Left lobe of liver (tissue), 2 donors: ENCODE results near the gene AHSA1. TPM values are rescaled to one million over a fixed set of nuclear protein-coding genes. Genes with fewer than 3 reads are reported as not detected.
A peak's percentile ranks its signal among the peaks of the same experiment; 100 is the strongest.

Experiments
- ATAC-seq: fragments of 200-7000 bp; cut with Tn5 transposase; one replicate; pipeline ENCODE4 v1.9.1; 2020; ENCODE audit warnings: mild to moderate bottlenecking, moderate library complexity
- DNase-seq: peaks from one replicate; pipeline ENCODE4 v3.0.0-alpha.2; 2020; ENCODE audit warnings: low spot score
- total RNA-seq: library from RNA; stranded (reverse); gene quantifications from one replicate; pipeline ENCODE4 v1.2.1, GENCODE V29; 2021
- donor health status: DM: no; HTN: no; CAD: no; lungs with moderate emphysema.
- donor health status: DM: no; HTN: yes; CAD: no.

Gene AHSA1
- total RNA-seq, 1 donor from 2014 or later: 45.7 TPM

GRCh38 chr14:77470224-77470870 lies 12.5 kb downstream of the AHSA1 start:
- ATAC-seq (no peak), DNase-seq (no peak)

GRCh38 chr14:77473921-77474320 lies 16.0 kb downstream of the AHSA1 start:
- DNase-seq (no peak), ATAC-seq (no peak)

GRCh38 chr14:77474479-77475177 lies 16.7 kb downstream of the AHSA1 start:
- ATAC-seq (no peak), DNase-seq (no peak)

DNA sequence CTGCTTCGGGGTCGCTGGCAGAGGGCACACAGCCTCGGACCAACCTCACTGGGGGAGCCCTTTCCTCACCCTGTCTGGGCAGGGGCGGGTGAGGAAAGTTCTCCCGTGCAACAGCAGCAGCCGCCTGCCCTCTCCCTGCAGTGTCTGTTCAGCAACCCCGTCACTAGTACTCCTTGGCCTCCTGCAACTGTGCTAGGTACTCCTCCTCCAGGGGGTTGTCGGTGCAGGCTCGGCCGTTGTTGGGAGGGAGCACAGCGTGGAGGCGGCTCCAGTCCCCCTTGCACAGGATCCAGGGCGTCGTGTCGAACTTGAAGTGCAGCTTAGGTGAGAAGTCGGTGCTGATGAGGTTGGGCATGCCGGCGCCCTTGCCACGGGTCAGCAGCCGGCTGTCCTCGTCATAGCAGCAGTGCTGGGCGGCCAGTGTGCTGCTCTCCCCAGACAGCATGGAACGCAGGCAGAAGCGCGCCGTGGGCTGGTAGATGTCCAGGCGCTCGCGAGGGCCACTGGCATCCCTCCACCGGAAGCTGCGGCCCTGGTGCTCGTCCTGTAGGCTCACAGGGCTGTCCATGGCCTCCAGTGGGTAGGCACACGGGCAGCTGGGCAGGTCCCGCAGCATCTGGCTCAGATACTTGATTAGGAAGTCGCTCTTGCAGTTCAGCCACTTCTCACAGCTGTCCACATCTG lies 17.7 kb downstream of the AHSA1 start:
- DNase-seq: no peak
- ATAC-seq: no peak

DNA sequence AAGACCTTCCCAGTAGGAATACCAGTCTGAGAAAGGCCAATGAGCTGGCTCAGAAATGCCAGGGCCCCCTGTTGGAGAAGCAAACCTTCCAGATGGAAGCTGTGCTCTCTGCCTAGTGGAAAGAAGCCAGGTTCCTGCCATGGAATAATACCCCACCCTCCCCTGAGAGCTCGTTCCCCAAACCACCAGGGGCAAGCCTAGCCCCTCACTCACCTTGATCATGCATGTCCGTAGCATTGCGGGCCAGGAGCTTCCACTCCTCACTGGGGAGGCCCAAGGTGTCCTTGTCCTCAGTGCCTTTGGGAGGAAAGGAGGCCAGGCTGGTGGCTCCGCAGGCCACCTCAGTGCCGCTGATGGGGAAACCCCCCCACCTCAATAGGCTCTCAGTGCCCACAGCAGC lies 20.1 kb downstream of the AHSA1 start:
- DNase-seq: no peak
- no peak for ATAC-seq

DNA sequence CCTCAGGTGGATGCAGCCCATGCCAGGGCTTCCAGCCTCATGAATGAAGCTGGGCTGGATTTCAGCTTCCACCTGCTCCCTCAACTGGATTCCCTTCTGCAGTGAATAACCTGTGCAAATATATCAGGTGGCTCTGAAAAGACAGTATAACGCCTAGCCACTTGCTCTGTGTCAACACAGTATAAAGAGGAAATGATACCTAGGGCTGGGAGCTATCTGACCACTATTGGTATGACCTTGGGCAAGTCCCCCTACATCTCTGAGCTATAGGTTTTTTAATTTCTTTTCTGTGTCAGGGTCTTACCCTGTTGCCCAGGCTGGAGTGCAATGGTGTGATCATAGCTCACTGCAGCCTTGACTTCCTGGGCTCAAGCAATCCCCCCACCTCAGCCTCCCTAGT lies 20.9 kb downstream of the AHSA1 start:
- no peak for ATAC-seq
- DNase-seq: no peak

DNA sequence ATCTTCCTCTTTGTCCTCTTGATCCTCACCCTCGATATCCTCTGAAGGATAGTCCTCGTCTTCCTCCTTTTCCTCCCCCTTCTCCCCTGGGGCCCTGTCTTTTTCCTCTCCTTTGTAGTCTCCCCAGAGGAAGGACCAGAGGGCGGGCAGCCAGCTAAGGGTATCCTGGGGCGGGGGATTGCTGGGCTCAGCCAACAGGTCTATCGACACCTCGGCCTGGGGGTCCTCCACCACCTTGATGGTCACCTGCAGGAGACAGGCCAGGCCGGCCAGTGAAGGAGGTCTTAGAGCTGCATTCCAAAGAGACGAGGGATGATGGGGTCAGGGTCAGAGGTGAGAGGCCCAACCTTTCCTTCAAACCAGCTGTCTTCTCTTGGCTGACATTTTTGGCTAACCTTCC lies 24.5 kb downstream of the AHSA1 start:
- DNase-seq: no peak
- ATAC-seq: no peak

- DNase-seq (no peak), ATAC-seq (no peak)
Observed at GRCh38 chr14:77485256-77485655, 27.4 kb downstream of the AHSA1 start.

- no peak for DNase-seq
- no peak for ATAC-seq
Observed at GRCh38 chr14:77485901-77486678, 28.2 kb downstream of the AHSA1 start.

DNA sequence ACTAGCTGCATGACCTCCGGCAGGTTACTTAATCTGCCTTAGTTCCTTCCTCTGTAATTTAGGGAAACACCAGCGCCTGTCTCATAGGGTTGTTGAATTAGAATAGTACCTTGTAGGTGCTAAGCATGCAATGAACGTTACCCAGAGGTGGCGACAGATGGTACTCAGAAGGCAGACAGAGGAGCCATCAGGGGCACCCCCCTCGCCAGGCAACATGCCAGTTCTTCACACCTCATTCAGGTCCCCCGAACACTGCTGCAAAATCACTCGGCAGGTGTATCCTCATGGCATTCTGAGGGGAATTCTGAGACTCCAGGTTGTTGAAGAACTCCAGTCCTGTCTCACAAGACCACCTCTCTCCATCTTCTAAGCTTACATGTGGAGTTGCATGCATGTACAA lies 30.7 kb downstream of the AHSA1 start:
- ATAC-seq (no peak), DNase-seq (no peak)

GRCh38 chr14:77489041-77489440 lies 31.1 kb downstream of the AHSA1 start:
- DNase-seq (no peak), ATAC-seq (no peak)

DNA sequence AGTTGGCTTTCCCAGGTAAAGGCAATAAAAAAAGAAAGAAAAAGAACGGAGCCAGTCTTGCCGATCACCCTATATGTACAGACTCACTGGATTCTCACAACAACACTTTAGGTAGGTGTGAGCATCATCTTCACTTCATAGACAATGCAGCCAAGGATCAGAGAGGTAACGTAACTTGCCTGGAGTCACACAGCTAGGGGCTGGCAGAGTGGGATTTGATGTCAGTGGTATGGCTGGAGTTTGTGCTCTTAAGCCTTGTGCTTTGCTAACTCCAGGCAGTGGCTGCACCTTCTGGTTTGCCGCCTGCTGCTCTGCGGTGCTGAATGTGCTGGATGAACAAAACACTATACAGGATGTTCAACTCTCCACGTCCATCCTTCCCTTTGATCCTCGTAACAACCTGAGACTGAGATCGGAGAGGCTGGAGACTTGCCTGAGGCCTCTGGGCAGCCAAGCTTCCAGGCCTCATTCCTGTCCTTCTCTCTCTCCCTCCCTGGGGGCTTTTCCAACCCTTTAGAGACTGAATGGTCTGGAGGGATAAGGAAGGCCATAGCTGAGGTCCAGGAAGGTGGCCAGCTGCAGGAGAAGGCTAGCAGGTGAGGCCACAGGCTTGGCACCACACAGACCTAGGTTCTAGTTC lies 32.6 kb downstream of the AHSA1 start:
- ATAC-seq: no peak
- no peak for DNase-seq

DNA sequence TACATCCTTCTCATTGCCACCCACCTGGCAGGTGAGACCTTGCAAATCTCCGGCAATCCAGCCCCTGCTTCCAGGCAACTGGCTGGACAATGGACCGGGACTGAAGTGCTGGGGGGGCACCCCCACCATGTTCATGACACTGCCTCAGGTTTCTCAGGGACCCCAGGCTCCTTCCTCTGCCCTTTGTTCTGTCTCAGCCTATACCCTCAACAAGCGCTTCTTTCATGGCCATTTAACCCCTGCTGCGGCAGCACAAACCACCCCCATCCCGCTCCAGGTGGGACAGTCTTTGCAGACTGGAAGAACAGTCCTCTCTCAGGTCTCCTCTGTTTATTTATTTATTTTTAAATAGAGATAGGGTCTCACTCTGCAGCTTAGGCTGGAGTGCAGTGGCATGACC lies 33.2 kb downstream of the AHSA1 start:
- no peak for ATAC-seq
- DNase-seq: no peak

- ATAC-seq: no peak
- DNase-seq: no peak
Observed at GRCh38 chr14:77495334-77495733, 37.4 kb downstream of the AHSA1 start.

- ATAC-seq (peak; percentile 87), DNase-seq (peak; percentile 46)
Observed at GRCh38 chr14:77498120-77498979, 40.5 kb downstream of the AHSA1 start, which contains the start of gene ISM2. ISM2 (minus strand) TSS chr14:77498816; CDS start chr14:77498793, 23 bp downstream.

DNA sequence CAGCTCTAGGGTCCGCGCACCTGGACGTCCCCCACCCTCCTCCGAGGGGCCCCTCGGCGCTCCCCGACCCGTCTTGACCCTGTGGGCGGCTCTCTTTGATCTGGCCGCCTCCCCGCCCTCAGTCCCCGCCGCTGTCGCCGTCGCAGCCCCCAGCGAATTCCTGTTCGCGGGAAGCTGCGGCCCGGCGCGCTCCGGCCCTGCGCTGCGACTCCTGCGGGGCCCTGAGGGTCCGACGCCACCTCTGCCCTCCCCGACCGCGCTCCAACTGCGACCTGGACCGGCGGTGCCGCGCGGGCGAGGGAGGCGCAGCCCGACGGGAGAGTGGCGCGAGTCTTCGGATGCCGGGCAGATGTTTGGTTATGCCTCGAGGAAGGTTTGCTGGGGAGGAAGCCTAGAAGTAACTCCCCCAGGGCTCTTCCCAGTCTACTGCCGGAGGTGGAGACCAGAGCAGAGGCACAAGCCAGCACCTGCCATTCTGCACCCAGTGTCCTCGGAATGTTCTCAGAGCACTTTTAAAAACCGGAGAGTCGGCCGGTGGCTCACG lies 41.2 kb downstream of the AHSA1 start:
- ATAC-seq (peak; percentile 20), DNase-seq (peak; percentile 40)

GRCh38 chr14:77502109-77502782 lies 44.4 kb downstream of the AHSA1 start:
- ATAC-seq: no peak
- peak; percentile 18 for DNase-seq

GRCh38 chr14:77503138-77503537 lies 45.2 kb downstream of the AHSA1 start:
- ATAC-seq (no peak), DNase-seq (no peak)

DNA sequence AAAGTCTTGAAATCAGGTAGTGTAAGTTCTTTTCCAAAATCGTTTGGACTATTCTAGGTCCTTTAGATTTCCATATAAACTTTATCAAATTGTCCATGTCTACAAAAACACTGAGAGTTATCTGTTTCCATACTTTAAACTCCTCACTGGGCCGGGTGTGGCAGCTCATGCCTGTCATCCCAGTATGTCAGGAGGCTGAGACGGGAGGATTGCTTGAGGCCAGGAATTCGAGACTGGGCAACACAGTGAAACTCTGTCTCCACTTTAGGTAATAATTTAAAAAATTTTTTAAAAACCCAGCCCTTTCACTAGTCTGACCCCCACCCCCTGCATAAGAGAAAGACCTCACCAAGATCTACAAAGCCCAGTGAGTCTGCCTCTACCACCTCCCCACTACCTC lies 47.1 kb downstream of the AHSA1 start:
- ATAC-seq: no peak

More for the DNA sequence above, 47.1 kb downstream of the AHSA1 start:
- DNase-seq: no peak
